HG03558 (cell line): ENCODE measurements around the gene GPA33.

ENCODE experiments used
- ATAC-seq: cut with Tn5 transposase; IDR thresholded peaks from one replicate; pipeline ENCODE4 v1.9.1; 2021; ENCODE audit warnings: moderate number of reproducible peaks; ENCODE audit not compliant: unreplicated experiment; ENCODE audit errors: extremely low read depth

The GPA33 gene, protein sequence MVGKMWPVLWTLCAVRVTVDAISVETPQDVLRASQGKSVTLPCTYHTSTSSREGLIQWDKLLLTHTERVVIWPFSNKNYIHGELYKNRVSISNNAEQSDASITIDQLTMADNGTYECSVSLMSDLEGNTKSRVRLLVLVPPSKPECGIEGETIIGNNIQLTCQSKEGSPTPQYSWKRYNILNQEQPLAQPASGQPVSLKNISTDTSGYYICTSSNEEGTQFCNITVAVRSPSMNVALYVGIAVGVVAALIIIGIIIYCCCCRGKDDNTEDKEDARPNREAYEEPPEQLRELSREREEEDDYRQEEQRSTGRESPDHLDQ

GRCh38 chr1:167090314-167090942 lies at the start of gene GPA33:
Gene GPA33 (minus strand): TSS chr1:167090377. CDS start chr1:167090287, 90 bp downstream.
- ATAC-seq = no peak

DNA sequence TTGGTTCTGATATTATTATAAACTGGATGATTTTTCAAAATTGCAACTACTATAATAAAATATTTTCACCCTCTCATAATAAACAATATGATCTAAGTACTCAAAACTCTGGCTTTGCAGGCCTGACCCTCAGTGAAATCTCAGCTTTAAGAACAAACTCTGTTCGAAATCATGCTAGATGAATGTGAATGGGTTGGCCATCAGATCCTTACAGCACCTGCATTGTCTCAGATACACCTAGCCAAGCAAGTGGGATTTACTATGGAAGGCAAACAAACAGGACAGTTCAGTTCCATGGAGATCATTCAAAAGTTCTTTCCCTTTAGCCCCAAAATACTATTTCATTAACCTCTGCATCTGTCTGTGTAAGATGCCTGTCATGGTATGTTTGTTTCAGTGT lies 48.5 kb upstream of the GPA33 start:
- ATAC-seq = no peak

DNA sequence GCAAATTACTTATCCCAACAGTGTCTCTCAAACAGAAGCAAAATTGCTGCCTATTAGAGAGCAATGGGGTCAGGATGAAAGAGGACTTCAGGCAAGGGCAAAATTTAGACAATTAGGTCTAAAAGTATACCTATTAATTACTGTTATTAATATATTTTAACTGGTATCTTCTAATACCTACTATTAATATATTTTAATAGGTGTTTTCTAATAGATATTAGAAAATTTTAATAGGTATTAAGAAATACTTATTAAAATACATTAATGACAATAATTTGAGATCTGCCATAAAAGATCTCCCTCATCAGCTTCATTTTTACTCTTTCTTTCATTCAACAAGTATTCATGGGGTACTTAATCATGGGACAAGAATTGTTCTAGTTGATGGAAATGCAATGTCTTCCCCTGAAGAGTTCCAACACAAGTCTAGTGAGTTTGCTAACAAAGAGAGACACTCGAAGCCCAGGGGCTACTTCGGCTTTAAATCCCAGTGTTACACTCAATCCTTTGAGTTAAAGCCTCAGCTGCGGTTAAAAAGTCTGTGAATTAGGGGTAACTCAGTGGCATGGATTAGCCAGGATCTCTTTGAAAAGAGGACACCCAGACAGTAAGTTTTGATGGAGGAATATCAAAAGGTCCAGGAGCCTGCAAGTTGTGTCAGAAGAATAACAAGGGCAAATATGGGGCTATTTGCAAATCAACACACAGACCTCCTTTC lies 47.8 kb upstream of the GPA33 start:
- ATAC-seq = no peak

DNA sequence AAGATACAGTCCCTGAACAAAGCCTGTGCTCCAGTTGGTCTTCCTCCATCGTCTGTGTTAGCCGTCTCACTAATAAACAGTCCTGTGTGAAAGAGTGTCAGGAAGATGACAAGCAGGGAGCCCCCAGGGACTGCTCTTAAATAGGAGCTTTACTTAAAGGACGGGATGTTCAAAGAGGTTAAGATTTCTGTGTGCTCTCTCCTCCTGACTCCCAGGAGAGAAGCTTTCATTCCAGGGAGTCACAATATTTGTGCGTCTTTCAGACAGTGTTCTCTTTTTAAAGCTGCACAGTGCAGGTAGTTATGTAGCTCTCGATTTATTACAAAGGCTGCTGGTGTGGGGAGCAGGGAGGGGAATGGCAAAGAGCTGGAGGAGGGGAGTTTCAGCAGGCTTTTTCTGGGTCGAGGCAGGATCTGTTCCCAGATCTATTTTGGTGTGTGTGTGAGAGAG lies 47.2 kb upstream of the GPA33 start:
- no peak for ATAC-seq

DNA sequence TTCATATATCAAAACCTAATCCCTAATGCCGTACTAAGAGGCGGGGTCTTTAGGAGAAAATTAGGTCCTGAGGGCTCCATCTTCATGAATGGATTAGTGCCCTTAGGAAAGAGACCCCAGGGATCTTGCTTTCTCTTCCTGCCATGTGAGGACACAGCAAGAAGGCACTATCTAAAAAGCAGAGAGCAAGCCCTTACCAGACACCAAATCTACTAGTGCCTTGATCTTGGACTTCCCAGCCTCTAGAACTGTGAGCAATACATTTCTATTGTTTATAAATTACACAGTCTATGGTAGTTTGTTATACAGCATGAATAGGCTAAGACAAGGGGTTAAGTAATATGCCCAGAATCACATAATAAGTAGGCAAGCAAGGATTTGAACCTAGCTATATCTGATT lies 46.6 kb upstream of the GPA33 start:
- no peak for ATAC-seq

GRCh38 chr1:167136191-167136614 lies 46.0 kb upstream of the GPA33 start:
- no peak for ATAC-seq

GRCh38 chr1:167135281-167135840 lies 45.2 kb upstream of the GPA33 start:
- ATAC-seq = no peak

DNA sequence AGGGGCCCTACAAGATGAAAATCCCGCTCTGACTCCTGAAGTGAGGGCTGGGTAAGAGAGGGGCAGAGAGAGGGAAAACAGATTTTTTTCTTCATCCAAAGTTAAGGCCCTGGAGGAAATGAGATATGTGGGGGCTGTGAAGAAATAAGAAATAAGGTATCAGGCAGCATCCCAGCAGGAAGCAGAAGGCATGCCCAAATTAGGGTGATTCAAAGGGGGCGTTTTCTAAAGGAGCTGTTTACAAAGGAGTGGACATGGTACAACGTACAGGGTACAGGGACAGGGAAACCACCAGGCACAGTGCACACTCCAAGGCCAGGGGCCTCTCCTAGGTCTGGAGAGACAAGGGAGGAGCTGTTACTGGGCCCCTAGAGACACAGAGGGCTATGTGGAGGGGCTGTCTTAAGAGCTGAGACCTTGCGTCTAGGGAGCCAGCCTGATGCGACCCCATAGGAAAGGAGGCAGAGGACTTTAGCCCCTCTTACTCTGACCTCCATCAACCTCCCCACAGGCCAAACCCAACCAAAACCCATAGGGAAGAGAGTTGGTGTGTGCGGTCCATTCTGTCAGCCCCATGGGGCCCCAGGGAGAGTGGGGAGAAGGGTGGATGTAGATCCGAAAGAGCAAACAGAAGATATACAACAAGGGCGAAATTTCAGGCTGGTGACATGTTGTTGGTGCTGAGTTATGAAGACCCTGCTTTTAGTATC lies 42.3 kb upstream of the GPA33 start:
- ATAC-seq = no peak

DNA sequence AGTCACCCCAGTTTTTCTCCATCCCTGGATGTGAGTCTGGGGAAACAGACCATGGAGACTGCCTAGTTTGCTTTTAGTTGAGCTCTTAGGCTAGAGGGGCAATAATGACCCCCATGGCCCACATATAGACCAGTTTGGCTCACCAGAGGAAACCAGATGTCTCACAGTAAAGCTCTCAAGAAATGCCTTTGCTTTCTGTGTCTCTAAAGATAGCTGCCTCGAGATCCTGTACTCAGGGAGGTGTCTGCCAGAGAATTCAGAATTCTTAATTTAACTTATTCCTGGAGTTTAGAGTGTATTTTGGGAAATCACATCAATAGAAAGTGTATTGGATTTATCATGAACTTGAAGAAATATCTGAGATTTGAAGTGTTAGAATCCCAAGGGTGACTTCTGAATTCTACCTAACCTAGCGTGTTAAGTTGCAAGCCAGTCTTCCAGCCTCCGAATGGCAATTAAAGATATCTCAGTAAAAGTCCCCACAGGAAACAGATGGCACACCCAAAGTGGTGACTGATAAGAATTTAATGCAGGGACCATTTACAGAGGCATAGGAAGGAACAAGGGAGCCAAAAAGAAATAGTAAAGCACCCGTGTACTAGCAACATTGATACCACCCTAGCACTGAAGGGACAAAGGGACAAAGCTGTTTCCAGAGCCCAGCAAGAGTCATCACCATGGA lies 40.8 kb upstream of the GPA33 start:
- ATAC-seq = no peak

GRCh38 chr1:167128261-167129227 lies 38.4 kb upstream of the GPA33 start:
- ATAC-seq = no peak

- no peak for ATAC-seq
These were observed 37.5 kb upstream of the GPA33 start for GRCh38 chr1:167127661-167128060.

- no peak for ATAC-seq
These were observed 37.1 kb upstream of the GPA33 start for GRCh38 chr1:167127236-167127635.

DNA sequence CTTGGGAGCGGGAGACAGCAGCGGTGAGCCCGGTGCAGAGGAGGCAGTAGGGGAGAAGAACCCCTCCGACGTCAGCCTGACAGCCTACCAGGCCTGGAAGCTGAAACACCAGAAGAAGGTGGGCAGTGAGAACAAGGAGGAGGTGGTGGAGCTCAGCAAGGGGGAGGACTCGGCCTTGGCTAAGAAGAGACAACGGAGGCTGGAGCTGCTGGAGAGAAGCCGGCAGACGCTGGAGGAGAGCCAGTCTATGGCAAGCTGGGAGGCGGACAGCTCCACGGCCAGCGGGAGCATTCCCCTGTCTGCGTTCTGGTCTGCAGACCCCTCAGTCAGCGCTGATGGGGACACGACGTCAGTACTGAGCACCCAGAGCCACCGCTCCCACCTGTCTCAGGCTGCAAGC lies 36.6 kb upstream of the GPA33 start:
- ATAC-seq = no peak

DNA sequence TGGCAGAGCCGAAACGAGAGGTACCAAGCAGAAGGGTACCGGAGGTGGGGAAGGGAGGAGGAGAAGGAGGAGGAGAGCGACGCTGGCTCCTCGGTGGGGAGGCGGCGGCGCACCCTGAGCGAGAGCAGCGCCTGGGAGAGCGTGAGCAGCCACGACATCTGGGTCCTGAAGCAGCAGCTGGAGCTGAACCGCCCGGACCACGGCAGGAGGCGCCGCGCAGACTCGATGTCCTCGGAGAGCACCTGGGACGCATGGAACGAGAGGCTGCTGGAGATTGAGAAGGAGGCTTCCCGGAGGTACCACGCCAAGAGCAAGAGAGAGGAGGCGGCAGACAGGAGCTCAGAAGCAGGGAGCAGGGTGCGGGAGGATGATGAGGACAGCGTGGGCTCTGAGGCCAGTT lies 36.1 kb upstream of the GPA33 start:
- ATAC-seq = no peak

- no peak for ATAC-seq
These were observed 32.4 kb upstream of the GPA33 start for GRCh38 chr1:167122568-167122967.

GRCh38 chr1:167122121-167122480 lies 31.9 kb upstream of the GPA33 start:
- ATAC-seq = no peak

GRCh38 chr1:167121375-167122120 lies 31.4 kb upstream of the GPA33 start:
- ATAC-seq = no peak

- ATAC-seq = no peak
These were observed 30.7 kb upstream of the GPA33 start for GRCh38 chr1:167120899-167121298.
